A673 (cell line): ENCODE measurements around the gene SF3B3. TPM values are rescaled to one million over a fixed set of nuclear protein-coding genes. Genes with fewer than 3 reads are reported as not detected.

Experiments
- BruUV-seq: library from RNA; stranded (reverse); fragments of 400-500 nt; replicated peaks from 2 replicates; lab custom pipeline; 2021; lab: Mats Ljungman, UMichigan
- CTCF ChIA-PET: fragments of 300-600 bp; sonication (Branson Sonifier 250); formaldehyde crosslinking; loops from one replicate; lab custom pipeline; 2022; ENCODE audit warnings: antibody characterized with exemption; lab: Charles Lee
- POLR2A ChIA-PET: fragments of 300-600 bp; sonication (Branson Sonifier 250); formaldehyde crosslinking; loops from one replicate; lab custom pipeline; 2022; ENCODE audit warnings: antibody characterized with exemption; ENCODE audit not compliant: low non-redundant PET; lab: Charles Lee
- DNase-seq: peaks from one replicate; pipeline ENCODE4 v3.0.0-alpha.2; 2015; ENCODE audit warnings: low spot score
- H3K27ac ChIP-seq: fragments of 200-600 bp; sonication (generic); 2 replicates; pipeline ENCODE4 v1.5.1; 2016; ENCODE audit warnings: mixed run types, low read depth, mild to moderate bottlenecking, mixed read lengths, antibody characterized with exemption, low read length; ENCODE audit not compliant: poor library complexity, severe bottlenecking
- H3K27me3 ChIP-seq: fragments of 200-600 bp; sonication (generic); replicated peaks from 2 replicates; pipeline ENCODE4 v1.6.1; 2017; ENCODE audit warnings: mixed run types, low read depth, mild to moderate bottlenecking, mixed read lengths, antibody characterized with exemption, low read length; ENCODE audit not compliant: insufficient read depth, poor library complexity
- H3K36me3 ChIP-seq: fragments of 200-600 bp; sonication (generic); 2 replicates; pipeline ENCODE4 v1.6.1; 2016; ENCODE audit warnings: mixed run types, mild to moderate bottlenecking, mixed read lengths, antibody characterized with exemption, low read length; ENCODE audit not compliant: insufficient read depth, poor library complexity, severe bottlenecking
- H3K4me1 ChIP-seq: fragments of 200-600 bp; sonication (generic); 2 replicates; pipeline ENCODE4 v1.6.1; 2017; ENCODE audit warnings: mixed run types, mild to moderate bottlenecking, mixed read lengths, antibody characterized with exemption, low read length; ENCODE audit not compliant: insufficient read depth, poor library complexity, severe bottlenecking
- H3K4me3 ChIP-seq: fragments of 200-600 bp; sonication (generic); 2 replicates; pipeline ENCODE4 v1.5.1; 2016; ENCODE audit warnings: low read depth, mixed run types, mild to moderate bottlenecking, mixed read lengths, low read length; ENCODE audit not compliant: poor library complexity, severe bottlenecking
- H3K9me3 ChIP-seq: fragments of 200-600 bp; sonication (generic); 2 replicates; pipeline ENCODE4 v1.6.1; 2016; ENCODE audit warnings: mixed run types, low read depth, mild to moderate bottlenecking, mixed read lengths, antibody characterized with exemption, low read length; ENCODE audit not compliant: poor library complexity, severe bottlenecking
- CTCF ChIP-seq: fragments of 300-800, 200-600 bp; sonication (generic); conservative IDR thresholded peaks from 2 replicates; pipeline ENCODE4 v1.5.1; 2017; ENCODE audit warnings: low read depth, mild to moderate bottlenecking, antibody characterized with exemption, low read length, moderate library complexity, mixed read lengths
- EZH2 ChIP-seq: fragments of 200-600 bp; sonication (generic); IDR thresholded peaks from 2 replicates; pipeline ENCODE4 v1.6.1; 2017; ENCODE audit warnings: borderline replicate concordance, low read depth, mild to moderate bottlenecking, mixed read lengths, antibody characterized with exemption, low read length; ENCODE audit not compliant: poor library complexity, severe bottlenecking
- intact Hi-C: fragments of 100-400 bp; cut with micrococcal nuclease; formaldehyde crosslinking; loops from one replicate; pipeline ENCODE4 v1.10.0; 2022; ENCODE audit not compliant: unreplicated experiment
- total RNA-seq: library from RNA; stranded (reverse); gene quantifications from 2 replicates; pipeline ENCODE4 v1.2.3, GENCODE V29; 2021

SF3B3 gene
- total RNA-seq, 1 experiment from 2014 or later = 571 TPM

GRCh38 chr16:70573451-70574121 is 50.0 kb downstream of the SF3B3 start:
- Histone ChIP-seq H3K4me1 (peaks cover 17% of the 10 kb centered on the region), H3K36me3 (peaks cover 72% of the 10 kb centered on the region)

GRCh38 chr16:70574595-70575271 is 51.1 kb downstream of the SF3B3 start:
- H3K27ac ChIP-seq = no peak overlapping the region
- ChIA-PET POLR2A (interaction anchor here (0.5 to 0.6 kb wide), 2 partner anchors 152 to 193 kb away, joined by 3 read pairs; no protein-coding TSS in a partner anchor), CTCF (interaction anchor here (0.5 kb wide), 1 partner anchor 1959 kb away, joined by 7 read pairs; no protein-coding TSS in a partner anchor)
- no peaks in the 10 kb centered on the region for H3K27me3 ChIP-seq
- H3K4me1 ChIP-seq = peaks cover 17% of the 10 kb centered on the region
- intact Hi-C loops = loop anchor here (5.0 kb wide), 1 partner anchor 37 kb away; no protein-coding TSS in a partner anchor
- TF ChIP-seq EZH2 = no peak
- TF ChIP-seq CTCF = no peak
- no peak for DNase-seq
- no peak overlapping the region for H3K4me3 ChIP-seq
- peaks cover 61% of the 10 kb centered on the region for H3K36me3 ChIP-seq
- no TSS peak for BruUV-seq
- no peaks in the 10 kb centered on the region for H3K9me3 ChIP-seq

More at GRCh38 chr16:70573451-70574121, 50.0 kb downstream of the SF3B3 start:
- H3K27ac ChIP-seq = peak overlapping the region; percentile 58
- no peak overlapping the region for H3K4me3 ChIP-seq
- DNase-seq = peak; percentile 17
- ChIA-PET POLR2A (interaction anchor here (0.6 to 0.7 kb wide), 2 partner anchors 151 to 217 kb away, joined by 3 read pairs; no protein-coding TSS in a partner anchor), CTCF (no interaction called here)
- no peak for TF ChIP-seq CTCF
- no peak for TF ChIP-seq EZH2
- BruUV-seq = TSS peak; percentile 6
- intact Hi-C loops = loop anchor here (5.0 kb wide), 1 partner anchor 36 kb away; no protein-coding TSS in a partner anchor
- no peaks in the 10 kb centered on the region for H3K27me3 ChIP-seq
- no peaks in the 10 kb centered on the region for H3K9me3 ChIP-seq

- intact Hi-C loops = no loop called here
- peak overlapping the region; percentile 66 for H3K27ac ChIP-seq
- TF ChIP-seq CTCF (no peak), EZH2 (no peak)
- ChIA-PET CTCF (no interaction called here), POLR2A (no interaction called here)
- peaks cover 54% of the 10 kb centered on the region for H3K36me3 ChIP-seq
- H3K4me1 ChIP-seq = peaks cover 17% of the 10 kb centered on the region
- no TSS peak for BruUV-seq
- DNase-seq = no peak
- no peaks in the 10 kb centered on the region for H3K9me3 ChIP-seq
- H3K4me3 ChIP-seq = no peak overlapping the region
- no peaks in the 10 kb centered on the region for H3K27me3 ChIP-seq
Measured at GRCh38 chr16:70575376-70575775, 51.8 kb downstream of the SF3B3 start.
